Measurements from ENCODE around the gene GMDS. TPM values are rescaled to one million over a fixed set of nuclear protein-coding genes. Genes with fewer than 3 reads are reported as not detected.

GMDS gene
- total RNA-seq, 1 experiment from 2014 or later: 35.0 TPM

DNA sequence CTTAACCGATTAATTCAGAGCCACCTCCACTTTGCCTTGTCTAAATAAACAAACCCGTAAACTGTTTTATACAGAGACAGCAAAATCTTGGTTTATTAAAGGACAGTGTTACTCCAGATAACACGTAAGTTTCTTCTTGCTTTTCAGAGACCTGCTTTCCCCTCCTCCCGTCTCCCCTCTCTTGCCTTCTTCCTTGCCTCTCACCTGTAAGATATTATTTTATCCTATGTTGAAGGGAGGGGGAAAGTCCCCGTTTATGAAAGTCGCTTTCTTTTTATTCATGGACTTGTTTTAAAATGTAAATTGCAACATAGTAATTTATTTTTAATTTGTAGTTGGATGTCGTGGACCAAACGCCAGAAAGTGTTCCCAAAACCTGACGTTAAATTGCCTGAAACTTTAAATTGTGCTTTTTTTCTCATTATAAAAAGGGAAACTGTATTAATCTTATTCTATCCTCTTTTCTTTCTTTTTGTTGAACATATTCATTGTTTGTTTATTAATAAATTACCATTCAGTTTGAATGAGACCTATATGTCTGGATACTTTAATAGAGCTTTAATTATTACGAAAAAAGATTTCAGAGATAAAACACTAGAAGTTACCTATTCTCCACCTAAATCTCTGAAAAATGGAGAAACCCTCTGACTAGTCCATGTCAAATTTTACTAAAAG is 633.0 kb downstream of the GMDS start:
- Mint-ChIP-seq H3K36me3 (no peaks in the 10 kb centered on the region), H3K27me3 (ENCODE audit: low read depth) (peaks cover 85% of the 10 kb centered on the region), H3K4me1 (peaks cover 33% of the 10 kb centered on the region), H3K27ac (no peak overlapping the region), H3K4me3 (peak overlapping the region; percentile 74), H3K9me3 (no peaks in the 10 kb centered on the region)
- no peak for ATAC-seq
- POLR2A ChIA-PET: no interaction called here
- CTCF ChIA-PET: interaction anchor here (0.9 to 1.0 kb wide), 3 partner anchors 8 to 97 kb away, joined by 3 read pairs; no protein-coding TSS in a partner anchor
- no peak for DNase-seq (ENCODE audit: low spot score)
- TF ChIP-seq ZNF317 (CRISPR knock-in tag; IDR thresholded peaks at IDR 0.05; ENCODE audit: borderline replicate concordance, low read depth) (no peak), JAZF1 (CRISPR knock-in tag; IDR thresholded peaks at IDR 0.05) (no peak), EMX1 (CRISPR knock-in tag; IDR thresholded peaks at IDR 0.05) (no peak), NFATC4 (CRISPR knock-in tag; IDR thresholded peaks at IDR 0.05) (no peak), FOXJ3 (CRISPR knock-in tag; IDR thresholded peaks at IDR 0.05; ENCODE audit: borderline replicate concordance) (no peak), KAT7 (CRISPR knock-in tag; IDR thresholded peaks at IDR 0.05; ENCODE audit: borderline replicate concordance) (no peak)
- TF ChIP-seq, protein P1, sequence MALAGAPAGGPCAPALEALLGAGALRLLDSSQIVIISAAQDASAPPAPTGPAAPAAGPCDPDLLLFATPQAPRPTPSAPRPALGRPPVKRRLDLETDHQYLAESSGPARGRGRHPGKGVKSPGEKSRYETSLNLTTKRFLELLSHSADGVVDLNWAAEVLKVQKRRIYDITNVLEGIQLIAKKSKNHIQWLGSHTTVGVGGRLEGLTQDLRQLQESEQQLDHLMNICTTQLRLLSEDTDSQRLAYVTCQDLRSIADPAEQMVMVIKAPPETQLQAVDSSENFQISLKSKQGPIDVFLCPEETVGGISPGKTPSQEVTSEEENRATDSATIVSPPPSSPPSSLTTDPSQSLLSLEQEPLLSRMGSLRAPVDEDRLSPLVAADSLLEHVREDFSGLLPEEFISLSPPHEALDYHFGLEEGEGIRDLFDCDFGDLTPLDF (CRISPR knock-in tag; IDR thresholded peaks at IDR 0.05): no peak
- TF ChIP-seq, protein P2, sequence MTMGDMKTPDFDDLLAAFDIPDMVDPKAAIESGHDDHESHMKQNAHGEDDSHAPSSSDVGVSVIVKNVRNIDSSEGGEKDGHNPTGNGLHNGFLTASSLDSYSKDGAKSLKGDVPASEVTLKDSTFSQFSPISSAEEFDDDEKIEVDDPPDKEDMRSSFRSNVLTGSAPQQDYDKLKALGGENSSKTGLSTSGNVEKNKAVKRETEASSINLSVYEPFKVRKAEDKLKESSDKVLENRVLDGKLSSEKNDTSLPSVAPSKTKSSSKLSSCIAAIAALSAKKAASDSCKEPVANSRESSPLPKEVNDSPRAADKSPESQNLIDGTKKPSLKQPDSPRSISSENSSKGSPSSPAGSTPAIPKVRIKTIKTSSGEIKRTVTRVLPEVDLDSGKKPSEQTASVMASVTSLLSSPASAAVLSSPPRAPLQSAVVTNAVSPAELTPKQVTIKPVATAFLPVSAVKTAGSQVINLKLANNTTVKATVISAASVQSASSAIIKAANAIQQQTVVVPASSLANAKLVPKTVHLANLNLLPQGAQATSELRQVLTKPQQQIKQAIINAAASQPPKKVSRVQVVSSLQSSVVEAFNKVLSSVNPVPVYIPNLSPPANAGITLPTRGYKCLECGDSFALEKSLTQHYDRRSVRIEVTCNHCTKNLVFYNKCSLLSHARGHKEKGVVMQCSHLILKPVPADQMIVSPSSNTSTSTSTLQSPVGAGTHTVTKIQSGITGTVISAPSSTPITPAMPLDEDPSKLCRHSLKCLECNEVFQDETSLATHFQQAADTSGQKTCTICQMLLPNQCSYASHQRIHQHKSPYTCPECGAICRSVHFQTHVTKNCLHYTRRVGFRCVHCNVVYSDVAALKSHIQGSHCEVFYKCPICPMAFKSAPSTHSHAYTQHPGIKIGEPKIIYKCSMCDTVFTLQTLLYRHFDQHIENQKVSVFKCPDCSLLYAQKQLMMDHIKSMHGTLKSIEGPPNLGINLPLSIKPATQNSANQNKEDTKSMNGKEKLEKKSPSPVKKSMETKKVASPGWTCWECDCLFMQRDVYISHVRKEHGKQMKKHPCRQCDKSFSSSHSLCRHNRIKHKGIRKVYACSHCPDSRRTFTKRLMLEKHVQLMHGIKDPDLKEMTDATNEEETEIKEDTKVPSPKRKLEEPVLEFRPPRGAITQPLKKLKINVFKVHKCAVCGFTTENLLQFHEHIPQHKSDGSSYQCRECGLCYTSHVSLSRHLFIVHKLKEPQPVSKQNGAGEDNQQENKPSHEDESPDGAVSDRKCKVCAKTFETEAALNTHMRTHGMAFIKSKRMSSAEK (CRISPR knock-in tag; IDR thresholded peaks at IDR 0.05; ENCODE audit: borderline replicate concordance): no peak
- TF ChIP-seq, protein P3, sequence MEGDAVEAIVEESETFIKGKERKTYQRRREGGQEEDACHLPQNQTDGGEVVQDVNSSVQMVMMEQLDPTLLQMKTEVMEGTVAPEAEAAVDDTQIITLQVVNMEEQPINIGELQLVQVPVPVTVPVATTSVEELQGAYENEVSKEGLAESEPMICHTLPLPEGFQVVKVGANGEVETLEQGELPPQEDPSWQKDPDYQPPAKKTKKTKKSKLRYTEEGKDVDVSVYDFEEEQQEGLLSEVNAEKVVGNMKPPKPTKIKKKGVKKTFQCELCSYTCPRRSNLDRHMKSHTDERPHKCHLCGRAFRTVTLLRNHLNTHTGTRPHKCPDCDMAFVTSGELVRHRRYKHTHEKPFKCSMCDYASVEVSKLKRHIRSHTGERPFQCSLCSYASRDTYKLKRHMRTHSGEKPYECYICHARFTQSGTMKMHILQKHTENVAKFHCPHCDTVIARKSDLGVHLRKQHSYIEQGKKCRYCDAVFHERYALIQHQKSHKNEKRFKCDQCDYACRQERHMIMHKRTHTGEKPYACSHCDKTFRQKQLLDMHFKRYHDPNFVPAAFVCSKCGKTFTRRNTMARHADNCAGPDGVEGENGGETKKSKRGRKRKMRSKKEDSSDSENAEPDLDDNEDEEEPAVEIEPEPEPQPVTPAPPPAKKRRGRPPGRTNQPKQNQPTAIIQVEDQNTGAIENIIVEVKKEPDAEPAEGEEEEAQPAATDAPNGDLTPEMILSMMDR (IDR thresholded peaks at IDR 0.05): no peak

DNA sequence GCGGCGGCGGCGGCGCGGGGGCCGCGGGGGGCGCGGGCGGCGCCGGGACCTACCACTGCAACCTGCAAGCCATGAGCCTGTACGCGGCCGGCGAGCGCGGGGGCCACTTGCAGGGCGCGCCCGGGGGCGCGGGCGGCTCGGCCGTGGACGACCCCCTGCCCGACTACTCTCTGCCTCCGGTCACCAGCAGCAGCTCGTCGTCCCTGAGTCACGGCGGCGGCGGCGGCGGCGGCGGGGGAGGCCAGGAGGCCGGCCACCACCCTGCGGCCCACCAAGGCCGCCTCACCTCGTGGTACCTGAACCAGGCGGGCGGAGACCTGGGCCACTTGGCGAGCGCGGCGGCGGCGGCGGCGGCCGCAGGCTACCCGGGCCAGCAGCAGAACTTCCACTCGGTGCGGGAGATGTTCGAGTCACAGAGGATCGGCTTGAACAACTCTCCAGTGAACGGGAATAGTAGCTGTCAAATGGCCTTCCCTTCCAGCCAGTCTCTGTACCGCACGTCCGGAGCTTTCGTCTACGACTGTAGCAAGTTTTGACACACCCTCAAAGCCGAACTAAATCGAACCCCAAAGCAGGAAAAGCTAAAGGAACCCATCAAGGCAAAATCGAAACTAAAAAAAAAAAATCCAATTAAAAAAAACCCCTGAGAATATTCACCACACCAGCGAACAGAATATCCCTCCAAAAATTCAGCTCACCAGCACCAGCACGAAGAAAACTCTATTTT is 633.7 kb downstream of the GMDS start:
- no peaks in the 10 kb centered on the region for H3K9me3 Mint-ChIP-seq
- H3K36me3 Mint-ChIP-seq: no peaks in the 10 kb centered on the region
- CTCF ChIA-PET: interaction anchor here (0.7 to 1.0 kb wide), 5 partner anchors 9 to 215 kb away, joined by 3 to 5 read pairs (median 3); no protein-coding TSS in a partner anchor
- peaks cover 85% of the 10 kb centered on the region for H3K27me3 Mint-ChIP-seq (ENCODE audit: low read depth)
- peak overlapping the region; percentile 74 for H3K4me3 Mint-ChIP-seq
- peaks cover 33% of the 10 kb centered on the region for H3K4me1 Mint-ChIP-seq
- ATAC-seq: no peak
- no peak overlapping the region for H3K27ac Mint-ChIP-seq
- no peak for DNase-seq (ENCODE audit: low spot score)
- POLR2A ChIA-PET: no interaction called here
- TF ChIP-seq ATF1 (CRISPR knock-in tag; IDR thresholded peaks at IDR 0.05): no peak
- TF ChIP-seq RORB (CRISPR knock-in tag; IDR thresholded peaks at IDR 0.05): no peak
- TF ChIP-seq, protein P4, sequence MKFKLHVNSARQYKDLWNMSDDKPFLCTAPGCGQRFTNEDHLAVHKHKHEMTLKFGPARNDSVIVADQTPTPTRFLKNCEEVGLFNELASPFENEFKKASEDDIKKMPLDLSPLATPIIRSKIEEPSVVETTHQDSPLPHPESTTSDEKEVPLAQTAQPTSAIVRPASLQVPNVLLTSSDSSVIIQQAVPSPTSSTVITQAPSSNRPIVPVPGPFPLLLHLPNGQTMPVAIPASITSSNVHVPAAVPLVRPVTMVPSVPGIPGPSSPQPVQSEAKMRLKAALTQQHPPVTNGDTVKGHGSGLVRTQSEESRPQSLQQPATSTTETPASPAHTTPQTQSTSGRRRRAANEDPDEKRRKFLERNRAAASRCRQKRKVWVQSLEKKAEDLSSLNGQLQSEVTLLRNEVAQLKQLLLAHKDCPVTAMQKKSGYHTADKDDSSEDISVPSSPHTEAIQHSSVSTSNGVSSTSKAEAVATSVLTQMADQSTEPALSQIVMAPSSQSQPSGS (CRISPR knock-in tag; IDR thresholded peaks at IDR 0.05; ENCODE audit: borderline replicate concordance, low read depth): no peak
- TF ChIP-seq, protein P5, sequence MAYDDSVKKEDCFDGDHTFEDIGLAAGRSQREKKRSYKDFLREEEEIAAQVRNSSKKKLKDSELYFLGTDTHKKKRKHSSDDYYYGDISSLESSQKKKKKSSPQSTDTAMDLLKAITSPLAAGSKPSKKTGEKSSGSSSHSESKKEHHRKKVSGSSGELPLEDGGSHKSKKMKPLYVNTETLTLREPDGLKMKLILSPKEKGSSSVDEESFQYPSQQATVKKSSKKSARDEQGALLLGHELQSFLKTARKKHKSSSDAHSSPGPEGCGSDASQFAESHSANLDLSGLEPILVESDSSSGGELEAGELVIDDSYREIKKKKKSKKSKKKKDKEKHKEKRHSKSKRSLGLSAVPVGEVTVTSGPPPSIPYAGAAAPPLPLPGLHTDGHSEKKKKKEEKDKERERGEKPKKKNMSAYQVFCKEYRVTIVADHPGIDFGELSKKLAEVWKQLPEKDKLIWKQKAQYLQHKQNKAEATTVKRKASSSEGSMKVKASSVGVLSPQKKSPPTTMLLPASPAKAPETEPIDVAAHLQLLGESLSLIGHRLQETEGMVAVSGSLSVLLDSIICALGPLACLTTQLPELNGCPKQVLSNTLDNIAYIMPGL (CRISPR knock-in tag; IDR thresholded peaks at IDR 0.05): no peak
- no peak for TF ChIP-seq NFATC4 (CRISPR knock-in tag; IDR thresholded peaks at IDR 0.05)
- no peak for TF ChIP-seq RELA (CRISPR knock-in tag; IDR thresholded peaks at IDR 0.05; ENCODE audit: borderline replicate concordance)
- TF ChIP-seq ESRRA (CRISPR knock-in tag; IDR thresholded peaks at IDR 0.05; ENCODE audit: borderline replicate concordance): no peak
- TF ChIP-seq, protein P6, sequence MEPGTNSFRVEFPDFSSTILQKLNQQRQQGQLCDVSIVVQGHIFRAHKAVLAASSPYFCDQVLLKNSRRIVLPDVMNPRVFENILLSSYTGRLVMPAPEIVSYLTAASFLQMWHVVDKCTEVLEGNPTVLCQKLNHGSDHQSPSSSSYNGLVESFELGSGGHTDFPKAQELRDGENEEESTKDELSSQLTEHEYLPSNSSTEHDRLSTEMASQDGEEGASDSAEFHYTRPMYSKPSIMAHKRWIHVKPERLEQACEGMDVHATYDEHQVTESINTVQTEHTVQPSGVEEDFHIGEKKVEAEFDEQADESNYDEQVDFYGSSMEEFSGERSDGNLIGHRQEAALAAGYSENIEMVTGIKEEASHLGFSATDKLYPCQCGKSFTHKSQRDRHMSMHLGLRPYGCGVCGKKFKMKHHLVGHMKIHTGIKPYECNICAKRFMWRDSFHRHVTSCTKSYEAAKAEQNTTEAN (CRISPR knock-in tag; IDR thresholded peaks at IDR 0.05): no peak

Measured in WTC11 (cell line).